Measurements from ENCODE around the gene FBXO44.
A peak's percentile ranks its signal among the peaks of the same experiment; 100 is the strongest.

GRCh38 chr1:11645670-11646265 lies 8.9 kb upstream of the FBXO44 start:
- TF ChIP-seq NFIC (IDR thresholded peaks at IDR 0.05) (no peak), TEAD4 (IDR thresholded peaks at IDR 0.05) (no peak), TAF1 (IDR thresholded peaks at IDR 0.05; ENCODE audit: low read depth) (no peak), MAX (IDR thresholded peaks at IDR 0.05) (no peak), EGR1 (IDR thresholded peaks at IDR 0.05) (no peak), REST (IDR thresholded peaks at IDR 0.05; ENCODE audit: low read depth) (no peak), EP300 (IDR thresholded peaks at IDR 0.05; ENCODE audit: borderline replicate concordance) (no peak), CREB1 (IDR thresholded peaks at IDR 0.05; ENCODE audit: low read depth) (no peak), YY1 (IDR thresholded peaks at IDR 0.05; ENCODE audit: low read depth) (no peak), RAD21 (IDR thresholded peaks at IDR 0.05; ENCODE audit: low read depth) (peak; percentile 85), CEBPB (IDR thresholded peaks at IDR 0.05) (no peak), USF1 (IDR thresholded peaks at IDR 0.05) (no peak), ZBTB7A (IDR thresholded peaks at IDR 0.05; ENCODE audit: low read depth) (no peak), FOXM1 (IDR thresholded peaks at IDR 0.05; ENCODE audit: borderline replicate concordance, low read depth) (no peak)
